GM18858 (cell line): ENCODE results near the gene SLAMF7.

ENCODE experiments used
- ATAC-seq: cut with Tn5 transposase; IDR thresholded peaks from one replicate; pipeline ENCODE4 v1.9.1; 2021; ENCODE audit not compliant: unreplicated experiment

The SLAMF7 gene

GRCh38 chr1:160799641-160800040 lies 60.6 kb downstream of the SLAMF7 start:
- no peak for ATAC-seq

GRCh38 chr1:160800142-160800541 lies 61.1 kb downstream of the SLAMF7 start:
- ATAC-seq = no peak

GRCh38 chr1:160800645-160801408 lies 61.8 kb downstream of the SLAMF7 start:
- no peak for ATAC-seq

GRCh38 chr1:160801836-160802580 lies 63.0 kb downstream of the SLAMF7 start:
- no peak for ATAC-seq
